Panc1 (cell line): ENCODE results near the gene PPBP. TPM values are rescaled to one million over a fixed set of nuclear protein-coding genes. Genes with fewer than 3 reads are reported as not detected.
"Not testable (repeated sequence)": the region's sequence is repeated elsewhere in the genome, so short reads cannot be mapped to it uniquely, and the experiment has no call there.

Experiments used
- ATAC-seq: fragments of 200-7000 bp; cut with Tn5 transposase; 2 replicates; pipeline ENCODE4 v1.9.1; 2020; ENCODE audit warnings: mild to moderate bottlenecking, moderate library complexity
- BruUV-seq: library from RNA; stranded (reverse); fragments of 400-500 nt; replicated peaks from 2 replicates; lab custom pipeline; 2021; lab: Mats Ljungman, UMichigan
- CTCF ChIA-PET: fragments of 300-600 bp; sonication (Branson Sonifier 250); formaldehyde crosslinking; loops from one replicate; lab custom pipeline; 2022; ENCODE audit warnings: antibody characterized with exemption; lab: Charles Lee
- POLR2A ChIA-PET: fragments of 300-600 bp; sonication (Branson Sonifier 250); formaldehyde crosslinking; loops from one replicate; lab custom pipeline; 2022; ENCODE audit warnings: antibody characterized with exemption; lab: Charles Lee
- DNase-seq: peaks from one replicate; pipeline ENCODE4 v3.0.0-alpha.2; 2010; ENCODE audit warnings: low read depth, low spot score
- H3K27ac ChIP-seq: 2 replicates; pipeline ENCODE4 v1.5.1; 2011; ENCODE audit warnings: mild to moderate bottlenecking, low read length, inconsistent platforms
- H3K27me3 ChIP-seq: fragments of 200-500 bp; sonication (Bioruptor generic); 2 replicates; pipeline ENCODE4 v1.6.0; 2014; ENCODE audit warnings: low read length, inconsistent platforms; ENCODE audit not compliant: control insufficient read depth, insufficient read depth
- H3K36me3 ChIP-seq: fragments of 200-500 bp; sonication (Bioruptor generic); 2 replicates; pipeline ENCODE4 v1.5.1; 2014; ENCODE audit warnings: inconsistent platforms, mild to moderate bottlenecking, low read length, moderate library complexity; ENCODE audit not compliant: control insufficient read depth, insufficient read depth
- H3K4me1 ChIP-seq: 2 replicates; pipeline ENCODE4 v1.5.1; 2011; ENCODE audit warnings: inconsistent platforms, mild to moderate bottlenecking, low read length, moderate library complexity; ENCODE audit not compliant: control insufficient read depth, insufficient read depth
- H3K4me3 ChIP-seq, 2 experiments: 2 replicates each; pipeline ENCODE4 v1.5.1; 2011 to 2012; ENCODE audit warnings: low read depth in 2 of 2, low read length in 2 of 2, mild to moderate bottlenecking in 2 of 2, inconsistent platforms in 1 of 2, moderate library complexity in 1 of 2
- H3K9me3 ChIP-seq: fragments of 200-500 bp; sonication (Bioruptor generic); 2 replicates; pipeline ENCODE4 v1.5.1; 2014; ENCODE audit warnings: low read depth, mild to moderate bottlenecking, inconsistent platforms, low read length, moderate library complexity; ENCODE audit not compliant: control insufficient read depth, insufficient read depth
- CTCF ChIP-seq: fragments of 450-650 bp; IDR thresholded peaks from 2 replicates; pipeline ENCODE4 v1.5.1; 2017; ENCODE audit warnings: mild to moderate bottlenecking
- POLR2AphosphoS5 ChIP-seq: IDR thresholded peaks from 2 replicates; pipeline ENCODE4 v1.6.1; 2012; ENCODE audit warnings: mild to moderate bottlenecking, low read depth, low read length, moderate library complexity
- REST ChIP-seq, 2 experiments: IDR thresholded peaks; 2 replicates each; pipeline ENCODE4 v1.6.1; 2011 to 2012; ENCODE audit warnings: low read depth in 2 of 2, control low read depth in 1 of 2, low read length in 1 of 2, mild to moderate bottlenecking in 1 of 2, moderate library complexity in 1 of 2; ENCODE audit not compliant: insufficient read depth in 1 of 2
- SIN3A ChIP-seq: IDR thresholded peaks from 2 replicates; pipeline ENCODE4 v1.6.1; 2012; ENCODE audit warnings: low read depth, mild to moderate bottlenecking, low read length, moderate library complexity, borderline replicate concordance; ENCODE audit not compliant: insufficient read depth
- TCF7L2 ChIP-seq: IDR thresholded peaks from 2 replicates; pipeline ENCODE4 v1.6.1; 2011; ENCODE audit warnings: mild to moderate bottlenecking, low read depth, low read length, inconsistent platforms
- in situ Hi-C: cut with HindIII; loops from 2 replicates; pipeline ENCODE4 v1.10.0; 2016; ENCODE audit warnings: low sequenced_read_pairs, low pct_unique_long_range_greater_than_20kb
- intact Hi-C: fragments of 100-400 bp; cut with micrococcal nuclease; formaldehyde crosslinking; loops from one replicate; pipeline ENCODE4 v1.10.0; 2022; ENCODE audit not compliant: unreplicated experiment
- total RNA-seq: library from RNA; stranded (reverse); gene quantifications from one replicate; pipeline ENCODE4 v1.2.1, GENCODE V29; 2021; ENCODE audit not compliant: unreplicated experiment

Gene PPBP
- total RNA-seq, 1 experiment from 2014 or later, result not detected

- Histone ChIP-seq H3K27ac (no peak overlapping the region), H3K36me3 (no peaks in the 10 kb centered on the region), H3K4me1 (no peaks in the 10 kb centered on the region), H3K4me3 (no peak overlapping the region), H3K9me3 (no peaks in the 10 kb centered on the region), H3K27me3 (no peaks in the 10 kb centered on the region)
- no TSS peak for BruUV-seq
- intact Hi-C loops, result no loop called here
- DNase-seq (no peak), ATAC-seq (no peak)
- in situ Hi-C loops, result no loop called here
- ChIA-PET CTCF (no interaction called here), POLR2A (no interaction called here)
- no peak for TF ChIP-seq SIN3A
- TF ChIP-seq CTCF, result no peak
- TF ChIP-seq REST (IDR thresholded peaks at IDR 0.05; ENCODE audit: insufficient read depth in 1 of 2, low read depth in 2 of 2, low read length in 1 of 2), result no peak
- TF ChIP-seq TCF7L2, result no peak
- no peak for TF ChIP-seq POLR2AphosphoS5
Measured at GRCh38 chr4:73962724-73963123, 25.3 kb downstream of the PPBP start.

- H3K27me3 ChIP-seq, POLR2A ChIA-PET, intact Hi-C loops, H3K4me1 ChIP-seq, H3K9me3 ChIP-seq, CTCF ChIA-PET, DNase-seq, H3K4me3 ChIP-seq, BruUV-seq, in situ Hi-C loops, ATAC-seq, H3K36me3 ChIP-seq, H3K27ac ChIP-seq: not testable (repeated sequence)
Measured at GRCh38 chr4:73959041-73959440, 28.9 kb downstream of the PPBP start.

- CTCF ChIA-PET, result no interaction called here
- POLR2A ChIA-PET, result no interaction called here
- TF ChIP-seq CTCF (no peak), POLR2AphosphoS5 (no peak)
- in situ Hi-C loops, result no loop called here
- no peak overlapping the region for H3K4me3 ChIP-seq
- ATAC-seq (no peak), DNase-seq (no peak)
- H3K4me1 ChIP-seq, result no peaks in the 10 kb centered on the region
- BruUV-seq, result no TSS peak
- H3K9me3 ChIP-seq, result no peaks in the 10 kb centered on the region
- H3K27me3 ChIP-seq, result no peaks in the 10 kb centered on the region
- H3K27ac ChIP-seq, result no peak overlapping the region
- intact Hi-C loops, result no loop called here
- no peaks in the 10 kb centered on the region for H3K36me3 ChIP-seq
Measured at GRCh38 chr4:73952352-73952751, 35.6 kb downstream of the PPBP start.

- H3K9me3 ChIP-seq, H3K27ac ChIP-seq, ATAC-seq, H3K4me3 ChIP-seq, in situ Hi-C loops, BruUV-seq, DNase-seq, H3K36me3 ChIP-seq, CTCF ChIA-PET, H3K27me3 ChIP-seq, intact Hi-C loops, POLR2A ChIA-PET, H3K4me1 ChIP-seq: not testable (repeated sequence)
Measured at GRCh38 chr4:73950376-73950920, 37.5 kb downstream of the PPBP start.
